Activated CD8-positive, alpha-beta T cell treated with anti-CD3 and anti-CD28 coated beads for 36 hours (primary cell): ENCODE measurements around the gene CCDC141. TPM values are rescaled to one million over a fixed set of nuclear protein-coding genes. Genes with fewer than 3 reads are reported as not detected.
A peak's percentile ranks its signal among the peaks of the same experiment; 100 is the strongest.
"Not testable (repeated sequence)": the region's sequence is repeated elsewhere in the genome, so short reads cannot be mapped to it uniquely, and the experiment has no call there.

Experiments
- ATAC-seq: fragments of 200-7000 bp; cut with Tn5 transposase; one replicate; pipeline ENCODE4 v1.10.0; 2021; ENCODE audit warnings: mild to moderate bottlenecking, moderate library complexity
- CTCF ChIA-PET: fragments of 350-600 bp; sonication (Branson Sonifier 250); formaldehyde crosslinking; loops from one replicate; lab custom pipeline; 2021; ENCODE audit warnings: antibody characterized with exemption; lab: Charles Lee
- POLR2A ChIA-PET: fragments of 350-600 bp; sonication (Branson Sonifier 250); formaldehyde crosslinking; loops from one replicate; lab custom pipeline; 2021; ENCODE audit warnings: antibody characterized with exemption; lab: Charles Lee
- DNase-seq: peaks from one replicate; pipeline ENCODE4 v3.0.0-alpha.2; 2020
- H3K27ac Mint-ChIP-seq: one replicate; pipeline ENCODE4 v1.8.0; 2021; ENCODE audit warnings: mild to moderate bottlenecking, mixed read lengths
- H3K27me3 Mint-ChIP-seq: one replicate; pipeline ENCODE4 v1.8.0; 2021; ENCODE audit warnings: mixed read lengths
- H3K36me3 Mint-ChIP-seq: one replicate; pipeline ENCODE4 v1.8.0; 2021; ENCODE audit warnings: low read depth, mixed read lengths
- H3K4me1 Mint-ChIP-seq: one replicate; pipeline ENCODE4 v1.8.0; 2021; ENCODE audit warnings: low read depth, mixed read lengths
- H3K4me3 Mint-ChIP-seq: one replicate; pipeline ENCODE4 v1.8.0; 2021; ENCODE audit warnings: mild to moderate bottlenecking, moderate library complexity, mixed read lengths
- H3K9me3 Mint-ChIP-seq: one replicate; pipeline ENCODE4 v1.8.0; 2021; ENCODE audit warnings: mixed read lengths
- CTCF ChIP-seq: fragments of 200-600 bp; IDR thresholded peaks from one replicate; pipeline ENCODE4 v1.8.0; 2022; ENCODE audit warnings: antibody characterized with exemption, mild to moderate bottlenecking
- intact Hi-C: fragments of 100-400 bp; cut with micrococcal nuclease; formaldehyde crosslinking; loops from one replicate; pipeline ENCODE4 v1.10.0; 2022
- total RNA-seq, 2 experiments: library from RNA; stranded (reverse); gene quantifications; one replicate each; pipeline ENCODE4 v1.2.3, GENCODE V29; 2021

CCDC141 gene
- total RNA-seq, 2 experiments from 2014 or later, result 6.5 to 7.8 TPM

GRCh38 chr2:179051250-179051649 lies 1.3 kb upstream of the CCDC141 start:
- Mint-ChIP-seq H3K27me3 (no peaks in the 10 kb centered on the region), H3K4me1 (peaks cover 33% of the 10 kb centered on the region), H3K36me3 (peaks cover 5% of the 10 kb centered on the region), H3K4me3 (no peak overlapping the region), H3K9me3 (no peaks in the 10 kb centered on the region), H3K27ac (no peak overlapping the region)
- DNase-seq (no peak), ATAC-seq (no peak)
- TF ChIP-seq CTCF, result no peak
- intact Hi-C loops, result no loop called here
- ChIA-PET CTCF (interaction anchor here (1.1 kb wide), 1 partner anchor 78 kb away, joined by 3 read pairs; no protein-coding TSS in a partner anchor), POLR2A (no interaction called here)

DNA sequence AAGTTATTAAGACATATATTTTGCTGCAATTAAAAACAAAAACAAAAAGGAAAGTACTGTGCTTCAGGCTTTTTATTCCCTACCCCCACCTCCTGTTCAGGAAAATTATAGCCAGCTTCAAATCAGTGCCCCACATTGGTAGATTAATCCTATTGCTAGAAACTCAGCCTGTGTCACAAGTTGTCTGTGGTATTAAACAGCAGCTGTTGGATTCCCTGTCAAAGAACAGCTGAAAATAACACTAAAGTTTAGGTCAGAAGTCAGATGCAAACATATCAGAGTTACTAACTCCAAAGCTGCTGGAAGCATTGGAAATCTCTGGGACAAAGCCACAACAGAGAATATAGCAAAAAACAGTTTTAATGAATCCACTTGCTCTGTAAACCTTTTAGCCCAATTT lies 818 bp upstream of the CCDC141 start:
- DNase-seq (no peak), ATAC-seq (no peak)
- no peak overlapping the region for H3K4me3 Mint-ChIP-seq
- H3K4me1 Mint-ChIP-seq, result peaks cover 38% of the 10 kb centered on the region
- CTCF ChIA-PET, result interaction anchor here (1.5 kb wide), 1 partner anchor 160 kb away, joined by 5 read pairs; no protein-coding TSS in a partner anchor
- POLR2A ChIA-PET, result no interaction called here
- no peaks in the 10 kb centered on the region for H3K27me3 Mint-ChIP-seq
- no peak for TF ChIP-seq CTCF
- H3K36me3 Mint-ChIP-seq, result peaks cover 10% of the 10 kb centered on the region
- intact Hi-C loops, result no loop called here
- H3K27ac Mint-ChIP-seq, result no peak overlapping the region
- H3K9me3 Mint-ChIP-seq, result peaks cover 1% of the 10 kb centered on the region

- CTCF ChIA-PET, result interaction anchor here (1.2 to 2.0 kb wide), 2 partner anchors 29 to 81 kb away, joined by 5 to 9 read pairs; no protein-coding TSS in a partner anchor
- intact Hi-C loops, result no loop called here
- POLR2A ChIA-PET, result interaction anchor here (0.7 to 1.1 kb wide), 3 partner anchors 9 to 92 kb away, joined by 3 to 4 read pairs (median 3); no protein-coding TSS in a partner anchor
- ATAC-seq (peak; percentile 65), DNase-seq (peak; percentile 32)
- H3K4me1 Mint-ChIP-seq, result peaks cover 48% of the 10 kb centered on the region
- TF ChIP-seq CTCF, result no peak
- peaks cover 21% of the 10 kb centered on the region for H3K36me3 Mint-ChIP-seq
- H3K4me3 Mint-ChIP-seq, result peak overlapping the region; percentile 83
- H3K27ac Mint-ChIP-seq, result peak overlapping the region; percentile 87
- peaks cover 3% of the 10 kb centered on the region for H3K9me3 Mint-ChIP-seq
- no peaks in the 10 kb centered on the region for H3K27me3 Mint-ChIP-seq
Observed at GRCh38 chr2:179049203-179049545, 763 bp downstream of the CCDC141 start.

DNA sequence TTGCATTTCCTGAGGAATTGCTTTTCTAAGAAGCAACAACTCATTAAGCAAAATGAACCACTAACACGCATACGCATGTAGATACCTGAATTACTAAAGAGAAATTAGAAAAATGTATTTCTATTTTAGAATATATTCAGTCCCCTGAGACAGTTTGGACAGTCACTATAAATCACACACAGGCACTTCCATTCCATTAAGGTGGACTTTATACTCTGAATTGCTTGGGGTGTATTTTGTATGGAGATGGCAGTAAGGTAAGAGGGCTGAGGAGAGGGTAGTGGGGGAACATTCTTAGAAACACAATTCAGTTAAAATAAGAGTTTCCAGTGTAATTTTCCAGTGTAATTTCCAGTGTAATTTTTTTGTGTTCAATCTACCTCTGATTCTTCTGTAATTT lies 1.8 kb downstream of the CCDC141 start:
- TF ChIP-seq CTCF, result no peak
- CTCF ChIA-PET, result no interaction called here
- intact Hi-C loops, result no loop called here
- H3K9me3 Mint-ChIP-seq, result peaks cover 7% of the 10 kb centered on the region
- peak overlapping the region; percentile 83 for H3K4me3 Mint-ChIP-seq
- peaks cover 58% of the 10 kb centered on the region for H3K4me1 Mint-ChIP-seq
- peaks cover 28% of the 10 kb centered on the region for H3K36me3 Mint-ChIP-seq
- peak overlapping the region; percentile 87 for H3K27ac Mint-ChIP-seq
- ATAC-seq (no peak), DNase-seq (no peak)
- POLR2A ChIA-PET, result no interaction called here
- no peaks in the 10 kb centered on the region for H3K27me3 Mint-ChIP-seq

DNA sequence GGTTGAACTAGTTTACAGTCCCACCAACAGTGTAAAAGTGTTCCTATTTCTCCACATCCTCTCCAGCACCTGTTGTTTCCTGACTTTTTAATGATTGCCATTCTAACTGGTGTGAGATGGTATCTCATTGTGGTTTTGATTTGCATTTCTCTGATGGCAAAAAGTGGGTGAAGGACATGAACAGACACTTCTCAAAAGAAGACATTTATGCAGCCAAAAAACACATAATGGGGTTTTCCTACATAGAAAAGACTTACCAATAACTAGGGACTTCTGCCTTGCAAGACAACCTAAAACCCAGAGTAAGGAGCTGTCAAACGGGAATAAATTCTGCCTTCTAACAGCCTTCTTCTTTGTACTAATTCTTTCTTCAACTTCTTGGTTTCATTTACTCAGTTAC lies 4.3 kb downstream of the CCDC141 start:
- H3K4me3 Mint-ChIP-seq, DNase-seq, intact Hi-C loops, POLR2A ChIA-PET, H3K27me3 Mint-ChIP-seq, ATAC-seq: not testable (repeated sequence)
- Mint-ChIP-seq H3K9me3 (peaks cover 13% of the 10 kb centered on the region), H3K4me1 (peaks cover 55% of the 10 kb centered on the region), H3K27ac (peak overlapping the region; percentile 47), H3K36me3 (peaks cover 40% of the 10 kb centered on the region)
- CTCF ChIA-PET, result interaction anchor here (1.1 to 1.7 kb wide), 2 partner anchors 14 to 25 kb away, joined by 5 to 10 read pairs; no protein-coding TSS in a partner anchor
